HepG2 (cell line): ENCODE measurements around the gene NOXA1. TPM values are rescaled to one million over a fixed set of nuclear protein-coding genes. Genes with fewer than 3 reads are reported as not detected.

Source experiments
- EEA1 ChIP-seq: sonication (generic); formaldehyde crosslinking; IDR thresholded peaks from 2 replicates; pipeline ENCODE4 v1.5.1; 2020; ENCODE audit warnings: mild to moderate bottlenecking, missing genetic modification reagents, borderline replicate concordance
- ELF1 ChIP-seq: sonication (generic); formaldehyde crosslinking; IDR thresholded peaks from 2 replicates; pipeline ENCODE4 v1.4.0; 2020; ENCODE audit warnings: missing genetic modification reagents
- FOSL1 ChIP-seq: sonication (generic); formaldehyde crosslinking; IDR thresholded peaks from 2 replicates; pipeline ENCODE4 v1.9.0; 2021; ENCODE audit warnings: missing genetic modification reagents, borderline replicate concordance
- MAFK ChIP-seq, 2 experiments: IDR thresholded peaks in 1 of 2; conservative IDR thresholded peaks in 1 of 2; 2 replicates each; pipeline ENCODE4 v1.6.1; 2011; ENCODE audit warnings: improper control_type of control experiment in 2 of 2, low read length in 2 of 2
- NR2F6 ChIP-seq, 2 experiments: IDR thresholded peaks; 2 replicates each; pipeline ENCODE4 v1.6.1; 2016; ENCODE audit warnings: antibody characterized with exemption in 1 of 2, mild to moderate bottlenecking in 1 of 2
- RAD21 ChIP-seq: fragments of 450-650 bp; formaldehyde crosslinking; IDR thresholded peaks from 2 replicates; pipeline ENCODE4 v1.5.0; 2020; ENCODE audit warnings: mild to moderate bottlenecking
- RBM39 ChIP-seq: fragments of 200-400 bp; formaldehyde crosslinking; IDR thresholded peaks from one replicate; pipeline ENCODE4 v1.6.1; 2018; ENCODE audit warnings: antibody characterized with exemption, mild to moderate bottlenecking, low read depth, low read length; ENCODE audit not compliant: poor library complexity, severe bottlenecking
- RFXANK ChIP-seq: IDR thresholded peaks from 2 replicates; pipeline ENCODE4 v1.6.1; 2016
- TBX2 ChIP-seq: sonication (generic); formaldehyde crosslinking; IDR thresholded peaks from 2 replicates; pipeline ENCODE4 v1.5.0; 2020; ENCODE audit warnings: missing genetic modification reagents, mild to moderate bottlenecking, borderline replicate concordance
- TCF7L2 ChIP-seq: IDR thresholded peaks from 2 replicates; pipeline ENCODE4 v1.6.1; 2011; ENCODE audit warnings: mild to moderate bottlenecking, low read depth, low read length, moderate library complexity
- TEAD3 ChIP-seq: optimal IDR thresholded peaks from 2 replicates; pipeline ENCODE3; 2016; ENCODE audit warnings: borderline replicate concordance
- TMF1 ChIP-seq: sonication (generic); formaldehyde crosslinking; IDR thresholded peaks from 2 replicates; pipeline ENCODE4 v1.8.1; 2022; ENCODE audit warnings: low read depth, missing genetic modification reagents
- ZBTB8A ChIP-seq: sonication (generic); formaldehyde crosslinking; IDR thresholded peaks from 2 replicates; pipeline ENCODE4 v1.4.0; 2020; ENCODE audit warnings: mild to moderate bottlenecking, low read depth, missing genetic modification reagents, borderline replicate concordance
- ZKSCAN8 ChIP-seq: IDR thresholded peaks from 2 replicates; pipeline ENCODE4 v1.6.1; 2016; ENCODE audit warnings: borderline replicate concordance, missing genetic modification reagents, missing compliant biosample characterization
- ZNF644 ChIP-seq: IDR thresholded peaks from 2 replicates; pipeline ENCODE4 v1.6.1; 2016; ENCODE audit warnings: low read depth
- ZNF709 ChIP-seq: sonication (generic); formaldehyde crosslinking; IDR thresholded peaks from 2 replicates; pipeline ENCODE4 v1.5.0; 2020; ENCODE audit warnings: mild to moderate bottlenecking, missing genetic modification reagents
- ZNF746 ChIP-seq: sonication (generic); formaldehyde crosslinking; IDR thresholded peaks from 2 replicates; pipeline ENCODE4 v1.8.0; 2022; ENCODE audit warnings: mild to moderate bottlenecking, missing genetic modification reagents
- ZNF788 ChIP-seq: sonication (generic); formaldehyde crosslinking; IDR thresholded peaks from 2 replicates; pipeline ENCODE4 v1.5.0; 2020; ENCODE audit warnings: mild to moderate bottlenecking, missing genetic modification reagents, borderline replicate concordance
- ZNF878 ChIP-seq: sonication (generic); formaldehyde crosslinking; IDR thresholded peaks from 2 replicates; pipeline ENCODE4 v1.8.1; 2023; ENCODE audit warnings: mild to moderate bottlenecking, missing genetic modification reagents, moderate library complexity
- polyA plus RNA-seq, 8 experiments: library from polyadenylated mRNA; depleted of rRNA in 3 of 8; stranded (reverse) in 7 of 8; unstranded in 1 of 8; fragments of >200 nt; fragmentation: Illumina TruSeq in 4 of 8; extraction: Trizol in 4 of 8; gene quantifications; 2 replicates each; pipeline versions ENCODE4 v1.2.1 to v1.2.3, GENCODE V29; 2011 to 2016; ENCODE audit warnings: low read depth in 4 of 8, missing spikeins in 1 of 8, mixed read lengths in 1 of 8; ENCODE audit not compliant: insufficient read depth in 1 of 8
- total RNA-seq, 5 experiments: library from RNA; depleted of rRNA; stranded (reverse); fragments of >200 nt; fragmentation: Illumina TruSeq; extraction: Trizol; gene quantifications; 2 replicates each; pipeline ENCODE4 v1.2.3, GENCODE V29; 2016; ENCODE audit warnings: low read depth in 1 of 5
- TF ChIP-seq, protein P1 (sequence below): sonication (generic); formaldehyde crosslinking; conservative IDR thresholded peaks from 2 replicates; pipeline ENCODE4 v1.8.1; 2023; ENCODE audit warnings: missing genetic modification reagents
- TF ChIP-seq, protein P2 (sequence below): IDR thresholded peaks from 2 replicates; pipeline ENCODE4 v1.6.1; 2012; ENCODE audit warnings: low read depth, low read length, improper control_type of control experiment
- TF ChIP-seq, protein P3 (sequence below): sonication (generic); formaldehyde crosslinking; IDR thresholded peaks from 2 replicates; pipeline ENCODE4 v1.8.1; 2023; ENCODE audit warnings: missing genetic modification reagents, inconsistent platforms, borderline replicate concordance
- TF ChIP-seq, protein P4 (sequence below): sonication (generic); formaldehyde crosslinking; IDR thresholded peaks from 2 replicates; pipeline ENCODE4 v1.4.0; 2020; ENCODE audit warnings: mild to moderate bottlenecking, missing genetic modification reagents
- TF ChIP-seq, protein P5 (sequence below): sonication (generic); formaldehyde crosslinking; IDR thresholded peaks from 2 replicates; pipeline ENCODE4 v1.8.1; 2023; ENCODE audit warnings: mild to moderate bottlenecking, inconsistent platforms, moderate library complexity, missing genetic modification reagents, borderline replicate concordance

NOXA1 gene
- total and polyA plus RNA-seq, 2 of the 13 experiments (the other 11 are each of a cell fraction or from before 2014, with no cell fraction given), result 0.78 to 1.2 TPM

DNA sequence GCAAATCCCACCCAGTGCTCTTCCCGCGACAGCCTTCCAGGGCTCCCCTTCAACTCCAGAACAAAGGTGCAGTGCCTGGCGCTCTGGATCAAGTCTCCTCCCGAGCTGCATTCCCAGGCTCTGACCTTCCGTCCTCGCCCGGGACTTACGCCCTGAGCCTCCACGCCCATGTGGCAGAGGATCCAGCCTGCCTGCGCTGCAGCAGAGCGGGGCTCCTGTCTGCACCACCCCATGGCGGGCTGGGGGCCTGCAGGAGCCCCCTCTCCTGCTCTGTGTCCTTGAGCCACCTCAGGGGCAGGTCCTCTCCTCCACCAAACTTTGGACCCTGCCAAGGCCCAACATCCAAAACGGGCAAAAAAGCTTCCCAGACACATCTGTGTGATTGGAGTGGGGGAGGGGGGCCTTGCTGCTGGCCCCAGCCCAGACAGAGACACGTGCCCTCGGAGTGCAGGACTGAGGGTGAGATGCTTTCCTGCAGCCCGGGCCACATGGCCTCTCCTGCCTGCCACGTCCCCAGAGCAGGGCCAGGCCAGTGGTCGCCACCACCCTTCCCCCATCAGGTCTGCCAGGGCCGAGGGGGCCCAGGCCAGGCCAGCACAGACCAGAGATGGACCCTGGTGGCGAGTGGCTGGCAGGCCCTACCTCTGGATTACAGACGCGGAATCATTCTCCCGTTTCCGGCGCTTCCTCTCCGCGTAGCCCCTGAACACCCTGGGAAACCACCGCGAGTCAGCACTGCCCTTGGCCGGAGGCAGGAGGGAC, 31.6 kb downstream of the NOXA1 start (continued):
- TF ChIP-seq, protein P1, sequence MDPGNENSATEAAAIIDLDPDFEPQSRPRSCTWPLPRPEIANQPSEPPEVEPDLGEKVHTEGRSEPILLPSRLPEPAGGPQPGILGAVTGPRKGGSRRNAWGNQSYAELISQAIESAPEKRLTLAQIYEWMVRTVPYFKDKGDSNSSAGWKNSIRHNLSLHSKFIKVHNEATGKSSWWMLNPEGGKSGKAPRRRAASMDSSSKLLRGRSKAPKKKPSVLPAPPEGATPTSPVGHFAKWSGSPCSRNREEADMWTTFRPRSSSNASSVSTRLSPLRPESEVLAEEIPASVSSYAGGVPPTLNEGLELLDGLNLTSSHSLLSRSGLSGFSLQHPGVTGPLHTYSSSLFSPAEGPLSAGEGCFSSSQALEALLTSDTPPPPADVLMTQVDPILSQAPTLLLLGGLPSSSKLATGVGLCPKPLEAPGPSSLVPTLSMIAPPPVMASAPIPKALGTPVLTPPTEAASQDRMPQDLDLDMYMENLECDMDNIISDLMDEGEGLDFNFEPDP (CRISPR knock-in tag), result no peak
- TF ChIP-seq RAD21, result no peak; the same call in none of the 2 replicates
- no peak for TF ChIP-seq ZBTB8A (CRISPR knock-in tag)
- TF ChIP-seq ZNF788 (CRISPR knock-in tag), result peak; percentile 81
- no peak for TF ChIP-seq TCF7L2
- TF ChIP-seq ZKSCAN8 (CRISPR knock-in tag), result peak; percentile 44; the same call in 1 of the 2 replicates
- no peak for TF ChIP-seq ZNF878
- TF ChIP-seq EEA1 (CRISPR knock-in tag), result peak; percentile 86; the same call in 1 of the 2 replicates
- TF ChIP-seq, protein P2, sequence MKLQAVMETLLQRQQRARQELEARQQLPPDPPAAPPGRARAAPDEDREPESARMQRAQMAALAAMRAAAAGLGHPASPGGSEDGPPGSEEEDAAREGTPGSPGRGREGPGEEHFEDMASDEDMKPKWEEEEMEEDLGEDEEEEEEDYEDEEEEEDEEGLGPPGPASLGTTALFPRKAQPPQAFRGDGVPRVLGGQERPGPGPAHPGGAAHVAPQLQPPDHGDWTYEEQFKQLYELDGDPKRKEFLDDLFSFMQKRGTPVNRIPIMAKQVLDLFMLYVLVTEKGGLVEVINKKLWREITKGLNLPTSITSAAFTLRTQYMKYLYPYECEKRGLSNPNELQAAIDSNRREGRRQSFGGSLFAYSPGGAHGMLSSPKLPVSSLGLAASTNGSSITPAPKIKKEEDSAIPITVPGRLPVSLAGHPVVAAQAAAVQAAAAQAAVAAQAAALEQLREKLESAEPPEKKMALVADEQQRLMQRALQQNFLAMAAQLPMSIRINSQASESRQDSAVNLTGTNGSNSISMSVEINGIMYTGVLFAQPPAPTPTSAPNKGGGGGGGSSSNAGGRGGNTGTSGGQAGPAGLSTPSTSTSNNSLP, result no peak
- peak; percentile 78 for TF ChIP-seq ZNF746 (CRISPR knock-in tag)
- TF ChIP-seq RBM39, result peak; percentile 50
- TF ChIP-seq, protein P3, sequence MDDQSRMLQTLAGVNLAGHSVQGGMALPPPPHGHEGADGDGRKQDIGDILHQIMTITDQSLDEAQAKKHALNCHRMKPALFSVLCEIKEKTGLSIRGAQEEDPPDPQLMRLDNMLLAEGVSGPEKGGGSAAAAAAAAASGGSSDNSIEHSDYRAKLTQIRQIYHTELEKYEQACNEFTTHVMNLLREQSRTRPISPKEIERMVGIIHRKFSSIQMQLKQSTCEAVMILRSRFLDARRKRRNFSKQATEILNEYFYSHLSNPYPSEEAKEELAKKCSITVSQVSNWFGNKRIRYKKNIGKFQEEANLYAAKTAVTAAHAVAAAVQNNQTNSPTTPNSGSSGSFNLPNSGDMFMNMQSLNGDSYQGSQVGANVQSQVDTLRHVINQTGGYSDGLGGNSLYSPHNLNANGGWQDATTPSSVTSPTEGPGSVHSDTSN (CRISPR knock-in tag), result no peak
- TF ChIP-seq RFXANK (CRISPR knock-in tag), result 0 out of 2 replicates have a peak, but pooled peaks have one; percentile 69
- peak; percentile 88; the same call in 1 of the 2 replicates for TF ChIP-seq TBX2 (CRISPR knock-in tag)
- TF ChIP-seq TEAD3, result peak; percentile 81
- TF ChIP-seq NR2F6 (IDR thresholded peaks at IDR 0.05), result peak; percentile 60
- TF ChIP-seq NR2F6 (CRISPR knock-in tag; IDR thresholded peaks at IDR 0.05), result peak; percentile 77
- no peak for TF ChIP-seq ZNF644 (CRISPR knock-in tag)
- TF ChIP-seq, protein P4, sequence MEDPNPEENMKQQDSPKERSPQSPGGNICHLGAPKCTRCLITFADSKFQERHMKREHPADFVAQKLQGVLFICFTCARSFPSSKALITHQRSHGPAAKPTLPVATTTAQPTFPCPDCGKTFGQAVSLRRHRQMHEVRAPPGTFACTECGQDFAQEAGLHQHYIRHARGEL (CRISPR knock-in tag), result no peak; the same call in 1 of the 2 replicates
- TF ChIP-seq FOSL1, result no peak
- TF ChIP-seq TMF1 (CRISPR knock-in tag), result peak; percentile 86; the same call in 1 of the 2 replicates
- TF ChIP-seq ZNF709, result peak; percentile 91; the same call in 1 of the 2 replicates
- TF ChIP-seq, protein P5, sequence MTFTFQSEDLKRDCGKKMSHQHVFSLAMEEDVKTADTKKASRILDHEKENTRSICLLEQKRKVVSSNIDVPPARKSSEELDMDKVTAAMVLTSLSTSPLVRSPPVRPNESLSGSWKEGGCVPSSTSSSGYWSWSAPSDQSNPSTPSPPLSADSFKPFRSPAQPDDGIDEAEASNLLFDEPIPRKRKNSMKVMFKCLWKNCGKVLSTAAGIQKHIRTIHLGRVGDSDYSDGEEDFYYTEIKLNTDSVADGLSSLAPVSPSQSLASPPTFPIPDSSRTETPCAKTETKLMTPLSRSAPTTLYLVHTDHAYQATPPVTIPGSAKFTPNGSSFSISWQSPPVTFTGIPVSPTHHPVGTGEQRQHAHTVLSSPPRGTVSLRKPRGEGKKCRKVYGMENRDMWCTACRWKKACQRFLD, result peak; percentile 65; the same call in 1 of the 2 replicates
- TF ChIP-seq ELF1 (CRISPR knock-in tag), result no peak; the same call in 1 of the 2 replicates
- no peak for TF ChIP-seq MAFK (conservative IDR thresholded peaks at IDR 0.05 in 1 of 2, IDR thresholded peaks at IDR 0.05 in 1 of 2; ENCODE audit: low read length in 2 of 2)
